ENCODE data around the gene ABHD4.
"Not testable (repeated sequence)": the region's sequence is repeated elsewhere in the genome, so short reads cannot be mapped to it uniquely, and the experiment has no call there.

Gene ABHD4

DNA sequence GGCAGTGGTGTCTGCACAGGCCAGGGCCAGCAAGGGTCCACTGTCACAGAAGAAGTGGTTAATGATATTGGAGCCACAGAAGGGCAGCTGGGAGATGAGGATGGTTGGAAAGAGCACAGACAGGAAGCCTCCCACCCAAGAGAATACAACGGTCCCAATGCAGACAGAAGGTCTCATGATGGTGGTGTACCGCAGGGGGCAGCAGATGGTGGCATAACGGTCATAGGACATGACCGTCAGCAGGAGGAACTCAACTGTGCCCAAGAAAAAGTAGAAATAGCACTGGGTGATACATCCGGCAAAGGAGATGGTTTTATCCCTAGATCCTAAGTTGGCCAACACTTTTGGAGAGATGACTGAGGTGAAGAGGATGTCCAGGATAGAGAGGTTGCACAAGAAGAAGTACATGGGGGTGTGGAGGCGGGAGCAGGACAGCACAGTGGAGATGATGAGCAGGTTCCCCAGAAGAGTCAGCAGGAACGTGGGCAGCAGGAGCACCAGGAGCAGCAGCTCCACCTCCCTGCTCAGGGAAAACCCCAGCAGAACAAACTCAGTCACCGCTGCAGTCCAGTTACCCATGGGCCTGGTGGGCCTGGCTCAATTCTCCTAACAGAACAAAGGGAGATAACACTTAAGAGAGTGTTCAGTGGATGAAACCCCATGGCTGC is 36.3 kb downstream of the ABHD4 start:
- DNase-seq (ENCODE audit: low read depth, low spot score) = no peak

DNA sequence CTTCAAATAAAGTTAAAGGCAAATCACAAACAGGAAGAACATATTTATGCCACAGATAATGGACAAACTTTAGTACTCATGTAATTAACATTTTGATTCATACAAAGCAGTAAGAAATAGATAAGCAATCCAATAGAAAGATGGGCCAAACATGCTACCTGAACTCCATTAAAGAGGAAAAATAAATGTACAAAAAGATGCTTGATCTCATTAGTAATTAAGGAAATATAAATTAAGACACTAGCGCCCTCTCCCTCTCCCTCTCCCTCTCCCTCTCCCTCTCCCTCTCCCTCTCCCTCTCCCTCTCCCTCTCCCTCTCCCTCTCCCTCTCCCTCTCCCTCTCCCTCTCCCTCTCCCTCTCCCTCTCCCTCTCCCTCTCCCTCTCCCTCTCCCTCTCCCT is 37.9 kb downstream of the ABHD4 start:
- H3K4me3 ChIP-seq (ENCODE audit: low read depth, low read length); in situ Hi-C loops (cut with HindIII; ENCODE audit: low sequenced_read_pairs); DNase-seq (ENCODE audit: low read depth, low spot score): not testable (repeated sequence)

More for the DNA sequence above, 36.3 kb downstream of the ABHD4 start:
- H3K4me3 ChIP-seq (ENCODE audit: low read depth, low read length) = no peak overlapping the region
- TF ChIP-seq, protein P1, sequence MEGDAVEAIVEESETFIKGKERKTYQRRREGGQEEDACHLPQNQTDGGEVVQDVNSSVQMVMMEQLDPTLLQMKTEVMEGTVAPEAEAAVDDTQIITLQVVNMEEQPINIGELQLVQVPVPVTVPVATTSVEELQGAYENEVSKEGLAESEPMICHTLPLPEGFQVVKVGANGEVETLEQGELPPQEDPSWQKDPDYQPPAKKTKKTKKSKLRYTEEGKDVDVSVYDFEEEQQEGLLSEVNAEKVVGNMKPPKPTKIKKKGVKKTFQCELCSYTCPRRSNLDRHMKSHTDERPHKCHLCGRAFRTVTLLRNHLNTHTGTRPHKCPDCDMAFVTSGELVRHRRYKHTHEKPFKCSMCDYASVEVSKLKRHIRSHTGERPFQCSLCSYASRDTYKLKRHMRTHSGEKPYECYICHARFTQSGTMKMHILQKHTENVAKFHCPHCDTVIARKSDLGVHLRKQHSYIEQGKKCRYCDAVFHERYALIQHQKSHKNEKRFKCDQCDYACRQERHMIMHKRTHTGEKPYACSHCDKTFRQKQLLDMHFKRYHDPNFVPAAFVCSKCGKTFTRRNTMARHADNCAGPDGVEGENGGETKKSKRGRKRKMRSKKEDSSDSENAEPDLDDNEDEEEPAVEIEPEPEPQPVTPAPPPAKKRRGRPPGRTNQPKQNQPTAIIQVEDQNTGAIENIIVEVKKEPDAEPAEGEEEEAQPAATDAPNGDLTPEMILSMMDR (IDR thresholded peaks at IDR 0.05; ENCODE audit: low read depth, low read length) = no peak
- in situ Hi-C loops (cut with HindIII; ENCODE audit: low sequenced_read_pairs) = no loop called here

DNA sequence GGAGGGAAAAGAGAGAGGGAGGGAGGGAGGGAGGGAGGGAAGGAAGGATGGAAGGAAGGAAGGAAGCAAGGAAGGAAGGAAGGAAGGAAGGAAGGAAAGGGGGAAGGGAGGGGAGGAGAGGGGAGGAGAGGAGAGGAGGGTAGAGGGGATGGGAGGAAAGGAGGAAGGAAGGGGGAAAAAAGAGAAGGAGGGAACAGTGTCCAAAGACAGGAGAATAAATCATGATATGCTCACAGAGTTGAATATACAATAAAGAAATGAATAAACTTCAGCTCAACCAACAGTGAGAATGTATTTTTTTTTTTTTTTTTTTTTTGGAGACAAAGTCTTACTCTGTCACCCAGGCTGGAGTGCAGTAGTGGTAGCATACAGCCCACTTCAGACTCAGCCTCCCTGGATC is 42.1 kb downstream of the ABHD4 start:
- in situ Hi-C loops (cut with HindIII; ENCODE audit: low sequenced_read_pairs) = no loop called here
- H3K4me3 ChIP-seq (ENCODE audit: low read depth, low read length) = no peak overlapping the region
- DNase-seq (ENCODE audit: low read depth, low spot score) = no peak
- TF ChIP-seq, protein P1 (IDR thresholded peaks at IDR 0.05; ENCODE audit: low read depth, low read length) = no peak

DNA sequence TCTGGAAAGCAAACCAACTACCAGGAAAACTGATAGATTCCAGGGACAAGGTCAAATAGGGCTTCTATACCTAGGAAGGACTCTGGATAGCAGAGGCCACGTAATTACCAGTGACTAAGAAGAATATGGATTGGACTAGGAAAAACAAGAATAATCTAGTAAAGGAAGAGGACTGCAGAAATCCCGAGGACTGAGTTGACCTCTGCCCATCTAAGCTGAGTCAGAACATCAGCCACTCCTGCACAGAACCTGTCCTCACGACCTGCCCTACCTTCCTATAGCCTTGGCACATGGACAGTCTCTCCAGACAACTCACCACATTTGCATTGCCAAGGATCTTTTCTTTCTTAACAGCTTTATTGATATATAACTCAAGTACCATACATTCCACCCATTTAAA is 43.7 kb downstream of the ABHD4 start:
- TF ChIP-seq, protein P1 (IDR thresholded peaks at IDR 0.05; ENCODE audit: low read depth, low read length) = no peak
- no peak overlapping the region for H3K4me3 ChIP-seq (ENCODE audit: low read depth, low read length)
- in situ Hi-C loops (cut with HindIII; ENCODE audit: low sequenced_read_pairs) = no loop called here
- no peak for DNase-seq (ENCODE audit: low read depth, low spot score)

DNA sequence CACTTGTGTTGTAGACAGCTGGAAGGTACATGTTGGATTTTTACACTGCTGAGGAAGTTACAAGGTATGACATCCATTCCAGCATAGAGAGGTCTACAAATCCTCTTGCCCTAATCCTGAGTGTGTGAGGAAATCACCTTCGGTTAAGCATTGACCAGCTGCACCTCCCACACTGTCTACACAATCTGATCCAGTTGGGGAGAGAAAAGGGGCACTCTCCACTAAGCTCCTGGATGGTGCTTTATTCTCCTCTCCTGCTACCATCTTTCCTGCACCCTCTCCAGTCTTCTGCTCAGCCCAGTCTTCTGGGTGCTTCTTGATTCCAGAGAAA is 46.2 kb downstream of the ABHD4 start, which contains the start of gene OR6J1:
Gene OR6J1, minus strand, starts transcription at position 48 of the 331 bp plus-strand sequence. CDS start 9,541 bp downstream, outside the sequence.
- DNase-seq (ENCODE audit: low read depth, low spot score) = no peak
- in situ Hi-C loops (cut with HindIII; ENCODE audit: low sequenced_read_pairs) = no loop called here
- TF ChIP-seq, protein P1 (IDR thresholded peaks at IDR 0.05; ENCODE audit: low read depth, low read length) = no peak
- H3K4me3 ChIP-seq (ENCODE audit: low read depth, low read length) = no peak within 1 kb of the TSS

DNA sequence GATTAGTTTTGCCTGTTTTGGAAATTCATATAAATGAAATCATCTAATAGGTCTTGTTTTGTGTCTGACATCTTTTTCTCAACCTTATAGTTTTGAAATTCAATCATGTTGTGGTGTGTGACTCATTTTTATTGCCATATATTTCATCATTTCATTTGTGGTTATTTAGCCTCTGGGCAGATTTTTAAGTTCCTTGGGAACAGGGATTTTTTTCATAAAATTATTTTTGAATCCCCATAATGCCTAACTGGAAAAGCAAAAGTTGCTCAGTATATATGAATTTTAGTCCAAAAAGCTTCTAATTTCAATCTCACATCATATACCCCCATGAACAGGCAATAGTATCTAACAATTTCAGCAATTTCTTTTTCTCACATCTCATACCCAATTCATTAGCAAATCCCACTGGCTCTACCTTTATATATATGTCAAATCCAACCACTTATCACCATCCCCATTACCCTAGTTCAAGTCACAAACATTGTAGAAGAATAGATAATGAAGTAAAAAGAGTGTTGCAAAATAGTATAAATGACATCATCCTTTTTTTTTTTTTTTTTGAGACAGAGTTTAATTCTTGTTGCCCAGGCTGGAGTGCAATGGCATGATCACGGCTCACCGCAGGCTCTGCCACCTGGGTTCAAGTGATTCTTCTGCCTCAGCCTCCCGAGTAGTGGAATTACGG is 48.6 kb downstream of the ABHD4 start:
- in situ Hi-C loops (cut with HindIII; ENCODE audit: low sequenced_read_pairs) = no loop called here
- TF ChIP-seq, protein P1 (IDR thresholded peaks at IDR 0.05; ENCODE audit: low read depth, low read length) = no peak
- H3K4me3 ChIP-seq (ENCODE audit: low read depth, low read length) = no peak overlapping the region
- DNase-seq (ENCODE audit: low read depth, low spot score) = peak; percentile 84

DNA sequence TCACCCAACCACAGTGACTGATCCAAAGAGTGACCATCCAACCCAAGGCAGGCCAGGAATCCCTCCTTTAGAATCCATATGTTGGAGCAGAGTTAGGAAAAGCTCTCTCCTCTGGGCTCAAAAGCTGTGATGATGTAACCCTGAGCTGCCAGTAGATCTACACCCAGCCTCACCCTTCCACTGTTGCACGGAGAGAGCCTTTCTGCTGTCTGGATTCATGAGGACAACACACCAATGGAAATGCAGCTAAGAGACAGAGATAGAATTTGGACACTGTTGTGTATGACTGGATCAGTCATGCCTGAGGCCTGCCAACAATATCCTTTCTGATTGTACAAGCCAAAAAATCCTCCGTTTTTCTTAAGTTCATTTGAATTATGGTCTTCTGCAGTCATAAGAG is 50.4 kb downstream of the ABHD4 start:
- no peak overlapping the region for H3K4me3 ChIP-seq (ENCODE audit: low read depth, low read length)
- TF ChIP-seq, protein P1 (IDR thresholded peaks at IDR 0.05; ENCODE audit: low read depth, low read length) = no peak
- no peak for DNase-seq (ENCODE audit: low read depth, low spot score)
- in situ Hi-C loops (cut with HindIII; ENCODE audit: low sequenced_read_pairs) = no loop called here

All from astrocyte of the spinal cord (primary cell).